Ishikawa (cell line): ENCODE results near the gene BUD23.

Experiments
- CEBPB ChIP-seq: IDR thresholded peaks from 2 replicates; pipeline ENCODE4 v1.6.1; 2012
- MAX ChIP-seq: IDR thresholded peaks from 2 replicates; pipeline ENCODE4 v1.6.1; 2012
- RAD21 ChIP-seq: IDR thresholded peaks from 2 replicates; pipeline ENCODE4 v1.6.1; 2012; ENCODE audit warnings: low read depth
- TEAD4 ChIP-seq: IDR thresholded peaks from 2 replicates; pipeline ENCODE4 v1.6.1; 2012

GRCh38 chr7:73740771-73741170 is 57.4 kb downstream of the BUD23 start:
- TF ChIP-seq TEAD4: no peak
- TF ChIP-seq MAX: peak; percentile 53; the same call in 1 of the 2 replicates
- TF ChIP-seq CEBPB: no peak
- TF ChIP-seq RAD21: no peak
